GM18873 (cell line): ENCODE measurements around the gene HBS1L.
A peak's percentile ranks its signal among the peaks of the same experiment; 100 is the strongest.

Experiments used
- ATAC-seq: cut with Tn5 transposase; IDR thresholded peaks from one replicate; pipeline ENCODE4 v1.9.1; 2021; ENCODE audit warnings: mild to moderate bottlenecking, moderate library complexity, moderate number of reproducible peaks; ENCODE audit not compliant: unreplicated experiment, low FRiP score

The HBS1L gene

DNA sequence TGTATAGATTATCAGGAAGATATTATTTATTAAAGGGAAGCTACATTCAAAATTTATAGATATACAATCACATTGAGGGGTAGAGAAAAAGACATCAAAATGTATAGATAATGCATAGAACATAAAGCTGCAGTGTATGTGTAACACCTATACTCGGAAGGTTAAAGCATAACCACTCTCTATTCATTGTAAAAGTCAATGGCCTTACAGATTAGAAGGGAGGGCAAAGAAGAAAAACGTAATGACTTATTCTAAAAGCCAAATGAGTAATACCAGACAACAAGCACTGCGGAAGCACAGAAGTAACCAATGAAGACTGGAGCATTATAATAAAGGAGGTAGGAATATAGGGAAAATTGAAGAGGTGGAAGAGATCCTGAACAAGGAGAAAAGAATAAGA is 11.3 kb downstream of the HBS1L start:
- no peak for ATAC-seq

- no peak for ATAC-seq
Measured at GRCh38 chr6:135038335-135038734, 16.3 kb downstream of the HBS1L start.

DNA sequence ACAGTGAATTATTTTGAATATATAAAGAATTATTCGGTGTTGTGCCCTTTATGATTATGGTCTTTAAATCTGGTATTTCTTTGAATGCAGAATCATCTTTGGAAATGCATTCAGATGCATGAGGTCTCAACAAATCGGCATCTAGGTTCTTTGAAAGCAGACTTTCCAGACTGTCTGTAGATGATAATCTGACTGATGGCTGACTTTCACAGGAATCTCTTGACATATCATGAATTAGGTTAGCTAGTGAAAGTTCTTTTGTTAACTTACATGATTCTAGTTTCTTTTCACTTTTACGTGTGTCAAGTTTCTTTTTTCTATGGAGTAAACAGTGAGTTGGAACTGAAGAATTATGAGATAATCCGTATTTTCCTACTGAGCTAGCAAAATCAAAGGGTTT is 17.1 kb downstream of the HBS1L start:
- ATAC-seq, result no peak

GRCh38 chr6:135036731-135037420 is 17.7 kb downstream of the HBS1L start:
- no peak for ATAC-seq

- ATAC-seq, result no peak
Measured at GRCh38 chr6:135033238-135033637, 21.4 kb downstream of the HBS1L start.

DNA sequence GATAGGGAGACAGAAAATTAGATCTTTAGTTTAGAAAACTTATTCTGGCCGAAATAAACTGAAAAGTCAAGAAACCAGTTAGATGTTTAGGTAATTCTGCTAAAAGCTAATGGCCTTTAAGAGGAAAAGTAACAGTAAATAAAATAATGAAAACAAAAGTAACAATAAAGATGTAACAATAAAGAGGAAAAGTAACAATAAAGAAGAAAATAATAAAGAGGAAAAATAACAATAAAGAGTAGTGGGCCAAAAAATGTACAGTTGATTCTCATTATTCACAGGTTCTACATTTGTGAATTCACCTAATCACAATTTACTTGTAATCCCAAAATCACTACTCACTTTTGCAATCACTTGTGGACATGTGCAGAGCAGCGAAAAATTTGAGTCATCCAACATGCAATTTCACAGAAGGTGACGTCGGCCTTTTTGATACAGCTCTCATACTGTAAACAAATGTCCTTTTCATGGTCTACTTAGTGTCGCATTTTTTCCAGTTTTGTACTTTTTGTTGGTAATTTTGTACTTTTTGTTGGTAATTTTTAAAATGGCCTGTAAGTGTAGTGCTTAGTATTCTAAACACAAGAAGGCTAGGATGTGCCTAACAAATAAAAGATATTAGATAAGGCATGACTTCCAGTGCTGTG is 24.0 kb downstream of the HBS1L start:
- ATAC-seq, result no peak

- ATAC-seq, result peak; percentile 92
Measured at GRCh38 chr6:135030056-135030473, 24.6 kb downstream of the HBS1L start.

GRCh38 chr6:135025775-135026174 is 28.8 kb downstream of the HBS1L start:
- no peak for ATAC-seq

- ATAC-seq, result no peak
Measured at GRCh38 chr6:135025175-135025574, 29.4 kb downstream of the HBS1L start.

DNA sequence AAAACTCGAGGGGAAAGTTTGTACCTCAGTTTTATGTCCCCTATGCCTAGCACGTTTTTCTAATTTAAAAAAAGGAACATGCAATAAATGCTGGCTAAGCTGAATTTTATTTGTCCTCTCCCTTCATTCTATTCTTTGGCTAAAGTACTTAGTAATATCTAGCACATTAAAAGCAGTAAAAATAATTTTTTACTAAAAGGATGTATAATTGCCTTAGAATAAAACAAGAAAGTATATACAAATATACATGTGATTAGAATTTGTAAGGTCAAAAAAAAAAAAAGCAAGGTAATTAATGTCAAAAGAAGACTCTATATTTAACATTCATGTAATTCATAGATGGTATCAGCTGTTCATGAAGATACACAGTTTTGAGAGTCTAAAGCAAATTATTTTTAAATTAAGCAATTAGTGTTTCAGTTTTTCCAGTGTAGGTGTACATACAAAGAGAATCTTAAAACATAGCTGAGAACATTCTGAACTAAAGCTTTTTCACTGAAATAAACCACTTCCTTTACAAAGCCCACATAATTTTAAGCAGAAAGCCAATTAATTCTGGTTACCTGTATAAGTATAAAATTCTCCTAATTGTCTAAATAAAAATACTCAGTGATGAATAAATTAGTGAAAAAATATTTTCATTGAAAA is 32.4 kb downstream of the HBS1L start:
- ATAC-seq, result no peak

GRCh38 chr6:135021310-135022049 is 33.1 kb downstream of the HBS1L start:
- ATAC-seq, result peak; percentile 64

DNA sequence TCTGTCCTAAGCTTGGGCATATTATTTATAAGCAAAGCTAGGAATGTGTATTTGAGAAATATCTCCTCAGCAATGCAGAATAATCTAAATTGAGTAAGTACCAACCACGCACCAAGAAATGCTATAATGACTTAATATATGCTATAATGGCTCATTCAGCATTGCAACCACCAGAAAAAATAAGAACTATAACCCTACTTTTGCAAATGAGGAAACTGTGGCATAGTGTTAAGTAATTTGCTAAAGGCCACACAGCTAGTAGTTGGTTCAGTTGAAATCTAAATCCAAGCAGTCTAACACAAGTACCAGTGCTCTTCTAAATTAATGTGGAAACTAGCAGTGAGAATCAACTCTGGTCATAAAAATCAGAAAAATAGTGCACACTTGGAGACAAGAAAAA is 35.7 kb downstream of the HBS1L start:
- ATAC-seq, result no peak

DNA sequence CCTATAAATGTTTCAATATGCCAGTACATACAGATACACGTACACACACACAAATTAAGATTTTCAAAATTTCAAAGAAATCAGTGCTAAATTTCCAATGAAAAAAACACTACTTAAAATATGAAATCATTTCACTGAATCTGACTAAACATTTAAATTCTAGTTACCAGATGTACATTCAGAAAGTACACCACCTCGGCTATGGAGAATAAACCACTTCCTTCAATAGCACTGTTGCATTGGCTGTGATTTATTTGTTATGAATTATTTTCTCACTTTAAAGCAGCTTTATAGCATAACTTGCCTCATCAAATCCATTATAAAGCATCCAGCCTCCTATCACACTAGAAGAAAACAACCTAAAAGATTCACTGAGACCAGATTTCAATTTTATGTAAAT is 36.6 kb downstream of the HBS1L start:
- no peak for ATAC-seq

DNA sequence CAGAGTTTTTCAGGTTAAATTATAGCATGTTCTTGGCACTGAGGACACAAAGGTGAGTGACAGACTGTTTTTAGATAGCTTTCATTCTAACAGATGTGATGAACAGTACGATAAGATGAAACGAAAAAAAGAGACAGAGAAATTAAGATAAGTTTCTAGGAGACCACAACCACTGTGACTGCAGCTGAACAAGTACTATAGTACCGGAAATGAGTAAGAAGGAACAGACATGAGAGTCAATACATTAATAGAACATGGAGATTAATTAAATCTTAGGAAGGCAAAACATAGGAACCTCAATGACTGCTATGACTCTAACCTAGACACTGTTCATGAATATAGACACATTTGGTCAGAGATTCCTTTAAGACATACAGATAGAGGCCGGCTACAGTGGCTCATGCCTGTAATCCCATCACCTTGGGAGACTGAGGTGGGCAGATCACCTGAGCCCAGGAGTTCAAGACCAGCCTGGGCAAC is 40.2 kb downstream of the HBS1L start:
- peak; percentile 57 for ATAC-seq

DNA sequence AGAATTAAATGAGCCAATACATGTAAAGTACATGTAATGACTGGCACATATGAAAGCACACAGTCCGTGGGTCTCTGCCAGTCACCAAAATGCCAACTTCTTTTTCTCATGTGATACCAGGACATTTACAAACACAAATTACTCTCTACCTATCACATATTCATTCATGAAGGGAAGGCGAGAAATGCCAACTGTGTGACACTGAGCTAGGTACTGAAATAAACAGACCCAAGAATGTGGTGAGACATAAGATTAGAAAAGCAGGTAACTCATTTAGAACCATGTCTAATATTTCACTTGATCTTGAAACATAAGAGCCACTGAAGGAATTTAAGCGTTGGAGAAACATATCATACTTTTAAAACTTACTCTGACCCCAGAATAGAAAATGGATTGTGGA is 41.4 kb downstream of the HBS1L start:
- ATAC-seq, result no peak

- no peak for ATAC-seq
Measured at GRCh38 chr6:135012764-135013163, 41.9 kb downstream of the HBS1L start.

GRCh38 chr6:135012349-135012748 is 42.3 kb downstream of the HBS1L start:
- no peak for ATAC-seq

GRCh38 chr6:135008941-135009290 is 45.7 kb downstream of the HBS1L start:
- no peak for ATAC-seq

- ATAC-seq, result peak; percentile 84
Measured at GRCh38 chr6:135008072-135008940, 46.3 kb downstream of the HBS1L start.

GRCh38 chr6:135006386-135006914 is 48.2 kb downstream of the HBS1L start:
- no peak for ATAC-seq
